Measurements from ENCODE around the gene CHRM1.

CHRM1 gene

DNA sequence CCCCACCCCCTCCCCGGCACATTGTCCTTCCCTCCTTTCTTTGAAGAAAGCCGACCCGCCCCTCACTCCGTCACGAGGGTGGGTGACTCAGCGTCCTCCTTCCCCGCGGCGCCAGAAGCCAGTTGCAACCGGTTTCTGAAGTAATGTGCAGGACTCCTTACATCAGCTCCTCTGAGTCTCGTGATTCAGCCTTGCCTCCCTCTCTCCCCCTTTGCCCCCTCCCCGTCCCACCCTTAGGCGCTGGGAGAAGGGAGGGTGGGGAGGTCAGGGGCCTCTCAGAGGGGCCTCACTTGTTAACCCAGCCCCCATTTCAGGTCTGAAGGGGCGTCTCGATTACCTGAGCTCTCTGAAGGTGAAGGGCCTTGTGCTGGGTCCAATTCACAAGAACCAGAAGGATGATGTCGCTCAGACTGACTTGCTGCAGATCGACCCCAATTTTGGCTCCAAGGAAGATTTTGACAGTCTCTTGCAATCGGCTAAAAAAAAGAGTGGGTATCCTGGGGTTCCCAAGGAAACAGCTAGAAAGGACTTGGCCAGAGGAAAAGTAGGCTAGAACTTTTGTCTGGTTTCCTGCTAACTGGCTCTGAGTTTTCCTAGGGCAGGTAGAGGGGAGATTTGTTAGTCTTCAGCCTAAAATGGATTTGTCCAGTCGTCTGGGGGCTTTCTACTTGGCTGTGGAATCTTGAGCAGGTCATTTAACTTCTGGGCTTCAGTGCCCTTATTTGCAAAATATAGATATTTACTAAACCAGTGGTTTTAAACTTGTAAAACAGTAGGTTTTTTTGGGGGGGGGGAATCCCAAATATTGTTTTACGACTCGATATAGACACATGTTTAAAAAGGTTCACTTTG lies 39.4 kb downstream of the CHRM1 start (continued):
- TF ChIP-seq, protein P1, sequence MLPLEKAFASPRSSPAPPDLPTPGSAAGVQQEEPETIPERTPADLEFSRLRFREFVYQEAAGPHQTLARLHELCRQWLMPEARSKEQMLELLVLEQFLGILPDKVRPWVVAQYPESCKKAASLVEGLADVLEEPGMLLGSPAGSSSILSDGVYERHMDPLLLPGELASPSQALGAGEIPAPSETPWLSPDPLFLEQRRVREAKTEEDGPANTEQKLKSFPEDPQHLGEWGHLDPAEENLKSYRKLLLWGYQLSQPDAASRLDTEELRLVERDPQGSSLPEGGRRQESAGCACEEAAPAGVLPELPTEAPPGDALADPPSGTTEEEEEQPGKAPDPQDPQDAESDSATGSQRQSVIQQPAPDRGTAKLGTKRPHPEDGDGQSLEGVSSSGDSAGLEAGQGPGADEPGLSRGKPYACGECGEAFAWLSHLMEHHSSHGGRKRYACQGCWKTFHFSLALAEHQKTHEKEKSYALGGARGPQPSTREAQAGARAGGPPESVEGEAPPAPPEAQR (tag by site-specific recombination; IDR thresholded peaks at IDR 0.05), result no peak
- no peak for TF ChIP-seq SETDB1 (IDR thresholded peaks at IDR 0.05; ENCODE audit: insufficient read length, low read length)
- TF ChIP-seq ZFP37 (tag by site-specific recombination; IDR thresholded peaks at IDR 0.05), result no peak
- no peak for TF ChIP-seq ZSCAN23 (tag by site-specific recombination; IDR thresholded peaks at IDR 0.05)
- peak; percentile 50; the same call in 1 of the 2 replicates for TF ChIP-seq ZFHX2 (tag by site-specific recombination; conservative IDR thresholded peaks at IDR 0.05)
- no peak for TF ChIP-seq MEIS1 (CRISPR knock-in tag; IDR thresholded peaks at IDR 0.05; ENCODE audit: borderline replicate concordance)
- TF ChIP-seq, protein P2, sequence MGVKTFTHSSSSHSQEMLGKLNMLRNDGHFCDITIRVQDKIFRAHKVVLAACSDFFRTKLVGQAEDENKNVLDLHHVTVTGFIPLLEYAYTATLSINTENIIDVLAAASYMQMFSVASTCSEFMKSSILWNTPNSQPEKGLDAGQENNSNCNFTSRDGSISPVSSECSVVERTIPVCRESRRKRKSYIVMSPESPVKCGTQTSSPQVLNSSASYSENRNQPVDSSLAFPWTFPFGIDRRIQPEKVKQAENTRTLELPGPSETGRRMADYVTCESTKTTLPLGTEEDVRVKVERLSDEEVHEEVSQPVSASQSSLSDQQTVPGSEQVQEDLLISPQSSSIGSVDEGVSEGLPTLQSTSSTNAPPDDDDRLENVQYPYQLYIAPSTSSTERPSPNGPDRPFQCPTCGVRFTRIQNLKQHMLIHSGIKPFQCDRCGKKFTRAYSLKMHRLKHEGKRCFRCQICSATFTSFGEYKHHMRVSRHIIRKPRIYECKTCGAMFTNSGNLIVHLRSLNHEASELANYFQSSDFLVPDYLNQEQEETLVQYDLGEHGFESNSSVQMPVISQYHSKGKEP (tag by site-specific recombination; IDR thresholded peaks at IDR 0.05), result peak; percentile 33; the same call in 1 of the 2 replicates
- TF ChIP-seq ZNF558 (tag by site-specific recombination; IDR thresholded peaks at IDR 0.05), result no peak
- no peak for TF ChIP-seq ZNF19 (tag by site-specific recombination; IDR thresholded peaks at IDR 0.05; ENCODE audit: low read depth)
- peak; percentile 77 for TF ChIP-seq KLF1 (tag by site-specific recombination; IDR thresholded peaks at IDR 0.05)
- no peak for TF ChIP-seq ZNF433 (tag by site-specific recombination; IDR thresholded peaks at IDR 0.05; ENCODE audit: low read depth)
- TF ChIP-seq, protein P3, sequence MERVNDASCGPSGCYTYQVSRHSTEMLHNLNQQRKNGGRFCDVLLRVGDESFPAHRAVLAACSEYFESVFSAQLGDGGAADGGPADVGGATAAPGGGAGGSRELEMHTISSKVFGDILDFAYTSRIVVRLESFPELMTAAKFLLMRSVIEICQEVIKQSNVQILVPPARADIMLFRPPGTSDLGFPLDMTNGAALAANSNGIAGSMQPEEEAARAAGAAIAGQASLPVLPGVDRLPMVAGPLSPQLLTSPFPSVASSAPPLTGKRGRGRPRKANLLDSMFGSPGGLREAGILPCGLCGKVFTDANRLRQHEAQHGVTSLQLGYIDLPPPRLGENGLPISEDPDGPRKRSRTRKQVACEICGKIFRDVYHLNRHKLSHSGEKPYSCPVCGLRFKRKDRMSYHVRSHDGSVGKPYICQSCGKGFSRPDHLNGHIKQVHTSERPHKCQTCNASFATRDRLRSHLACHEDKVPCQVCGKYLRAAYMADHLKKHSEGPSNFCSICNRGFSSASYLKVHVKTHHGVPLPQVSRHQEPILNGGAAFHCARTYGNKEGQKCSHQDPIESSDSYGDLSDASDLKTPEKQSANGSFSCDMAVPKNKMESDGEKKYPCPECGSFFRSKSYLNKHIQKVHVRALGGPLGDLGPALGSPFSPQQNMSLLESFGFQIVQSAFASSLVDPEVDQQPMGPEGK (tag by site-specific recombination; IDR thresholded peaks at IDR 0.05), result peak; percentile 91
- TF ChIP-seq ZNF121 (tag by site-specific recombination; IDR thresholded peaks at IDR 0.05), result no peak
- TF ChIP-seq, protein P4, sequence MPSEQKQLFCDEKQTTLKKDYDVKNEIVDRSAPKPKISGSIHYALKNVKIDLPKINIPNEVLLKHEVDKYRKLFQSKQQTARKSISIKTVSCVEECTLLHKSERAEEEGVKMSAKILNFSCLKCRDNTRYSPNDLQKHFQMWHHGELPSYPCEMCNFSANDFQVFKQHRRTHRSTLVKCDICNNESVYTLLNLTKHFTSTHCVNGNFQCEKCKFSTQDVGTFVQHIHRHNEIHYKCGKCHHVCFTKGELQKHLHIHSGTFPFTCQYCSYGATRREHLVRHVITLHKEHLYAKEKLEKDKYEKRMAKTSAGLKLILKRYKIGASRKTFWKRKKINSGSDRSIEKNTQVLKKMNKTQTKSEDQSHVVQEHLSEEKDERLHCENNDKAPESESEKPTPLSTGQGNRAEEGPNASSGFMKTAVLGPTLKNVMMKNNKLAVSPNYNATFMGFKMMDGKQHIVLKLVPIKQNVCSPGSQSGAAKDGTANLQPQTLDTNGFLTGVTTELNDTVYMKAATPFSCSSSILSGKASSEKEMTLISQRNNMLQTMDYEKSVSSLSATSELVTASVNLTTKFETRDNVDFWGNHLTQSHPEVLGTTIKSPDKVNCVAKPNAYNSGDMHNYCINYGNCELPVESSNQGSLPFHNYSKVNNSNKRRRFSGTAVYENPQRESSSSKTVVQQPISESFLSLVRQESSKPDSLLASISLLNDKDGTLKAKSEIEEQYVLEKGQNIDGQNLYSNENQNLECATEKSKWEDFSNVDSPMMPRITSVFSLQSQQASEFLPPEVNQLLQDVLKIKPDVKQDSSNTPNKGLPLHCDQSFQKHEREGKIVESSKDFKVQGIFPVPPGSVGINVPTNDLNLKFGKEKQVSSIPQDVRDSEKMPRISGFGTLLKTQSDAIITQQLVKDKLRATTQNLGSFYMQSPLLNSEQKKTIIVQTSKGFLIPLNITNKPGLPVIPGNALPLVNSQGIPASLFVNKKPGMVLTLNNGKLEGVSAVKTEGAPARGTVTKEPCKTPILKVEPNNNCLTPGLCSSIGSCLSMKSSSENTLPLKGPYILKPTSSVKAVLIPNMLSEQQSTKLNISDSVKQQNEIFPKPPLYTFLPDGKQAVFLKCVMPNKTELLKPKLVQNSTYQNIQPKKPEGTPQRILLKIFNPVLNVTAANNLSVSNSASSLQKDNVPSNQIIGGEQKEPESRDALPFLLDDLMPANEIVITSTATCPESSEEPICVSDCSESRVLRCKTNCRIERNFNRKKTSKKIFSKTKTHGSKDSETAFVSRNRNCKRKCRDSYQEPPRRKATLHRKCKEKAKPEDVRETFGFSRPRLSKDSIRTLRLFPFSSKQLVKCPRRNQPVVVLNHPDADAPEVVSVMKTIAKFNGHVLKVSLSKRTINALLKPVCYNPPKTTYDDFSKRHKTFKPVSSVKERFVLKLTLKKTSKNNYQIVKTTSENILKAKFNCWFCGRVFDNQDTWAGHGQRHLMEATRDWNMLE (tag by site-specific recombination; conservative IDR thresholded peaks at IDR 0.05; ENCODE audit: low read depth), result no peak
- TF ChIP-seq ZNF335 (tag by site-specific recombination; conservative IDR thresholded peaks at IDR 0.05), result 0 out of 2 replicates have a peak, but pooled peaks have one; percentile 4
- TF ChIP-seq GFI1B (tag by site-specific recombination; IDR thresholded peaks at IDR 0.05), result no peak
- no peak for TF ChIP-seq PRDM1 (tag by site-specific recombination; IDR thresholded peaks at IDR 0.05)
- TF ChIP-seq, protein P5, sequence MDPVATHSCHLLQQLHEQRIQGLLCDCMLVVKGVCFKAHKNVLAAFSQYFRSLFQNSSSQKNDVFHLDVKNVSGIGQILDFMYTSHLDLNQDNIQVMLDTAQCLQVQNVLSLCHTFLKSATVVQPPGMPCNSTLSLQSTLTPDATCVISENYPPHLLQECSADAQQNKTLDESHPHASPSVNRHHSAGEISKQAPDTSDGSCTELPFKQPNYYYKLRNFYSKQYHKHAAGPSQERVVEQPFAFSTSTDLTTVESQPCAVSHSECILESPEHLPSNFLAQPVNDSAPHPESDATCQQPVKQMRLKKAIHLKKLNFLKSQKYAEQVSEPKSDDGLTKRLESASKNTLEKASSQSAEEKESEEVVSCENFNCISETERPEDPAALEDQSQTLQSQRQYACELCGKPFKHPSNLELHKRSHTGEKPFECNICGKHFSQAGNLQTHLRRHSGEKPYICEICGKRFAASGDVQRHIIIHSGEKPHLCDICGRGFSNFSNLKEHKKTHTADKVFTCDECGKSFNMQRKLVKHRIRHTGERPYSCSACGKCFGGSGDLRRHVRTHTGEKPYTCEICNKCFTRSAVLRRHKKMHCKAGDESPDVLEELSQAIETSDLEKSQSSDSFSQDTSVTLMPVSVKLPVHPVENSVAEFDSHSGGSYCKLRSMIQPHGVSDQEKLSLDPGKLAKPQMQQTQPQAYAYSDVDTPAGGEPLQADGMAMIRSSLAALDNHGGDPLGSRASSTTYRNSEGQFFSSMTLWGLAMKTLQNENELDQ (tag by site-specific recombination; IDR thresholded peaks at IDR 0.05; ENCODE audit: low read depth), result no peak
- no peak for TF ChIP-seq ZNF791 (tag by site-specific recombination; IDR thresholded peaks at IDR 0.05)
- no peak for TF ChIP-seq ZNF626 (tag by site-specific recombination; IDR thresholded peaks at IDR 0.05)
- no peak for TF ChIP-seq ZNF214 (tag by site-specific recombination; IDR thresholded peaks at IDR 0.05; ENCODE audit: borderline replicate concordance)
- TF ChIP-seq, protein P6, sequence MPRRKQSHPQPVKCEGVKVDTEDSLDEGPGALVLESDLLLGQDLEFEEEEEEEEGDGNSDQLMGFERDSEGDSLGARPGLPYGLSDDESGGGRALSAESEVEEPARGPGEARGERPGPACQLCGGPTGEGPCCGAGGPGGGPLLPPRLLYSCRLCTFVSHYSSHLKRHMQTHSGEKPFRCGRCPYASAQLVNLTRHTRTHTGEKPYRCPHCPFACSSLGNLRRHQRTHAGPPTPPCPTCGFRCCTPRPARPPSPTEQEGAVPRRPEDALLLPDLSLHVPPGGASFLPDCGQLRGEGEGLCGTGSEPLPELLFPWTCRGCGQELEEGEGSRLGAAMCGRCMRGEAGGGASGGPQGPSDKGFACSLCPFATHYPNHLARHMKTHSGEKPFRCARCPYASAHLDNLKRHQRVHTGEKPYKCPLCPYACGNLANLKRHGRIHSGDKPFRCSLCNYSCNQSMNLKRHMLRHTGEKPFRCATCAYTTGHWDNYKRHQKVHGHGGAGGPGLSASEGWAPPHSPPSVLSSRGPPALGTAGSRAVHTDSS (tag by site-specific recombination; IDR thresholded peaks at IDR 0.05), result no peak
- TF ChIP-seq ZNF530 (tag by site-specific recombination; IDR thresholded peaks at IDR 0.05; ENCODE audit: low read depth), result no peak
- TF ChIP-seq ZNF366 (tag by site-specific recombination; conservative IDR thresholded peaks at IDR 0.05), result peak; percentile 89
- TF ChIP-seq ZNF707 (tag by site-specific recombination; IDR thresholded peaks at IDR 0.05), result no peak
